HEK293 (cell line): ENCODE data around the gene IQCH.
"Not testable (repeated sequence)": the region's sequence is repeated elsewhere in the genome, so short reads cannot be mapped to it uniquely, and the experiment has no call there.

Source experiments
- CTCF ChIA-PET: fragments of 350-600 bp; formaldehyde crosslinking; extraction: SDS; loops from one replicate; lab custom pipeline; 2021; ENCODE audit warnings: antibody characterized with exemption; lab: Yijun Ruan, JAX
- POLR2A ChIA-PET: fragments of 300-600 bp; formaldehyde crosslinking; extraction: SDS; loops from one replicate; lab custom pipeline; 2020; ENCODE audit warnings: antibody characterized with exemption, inconsistent platforms; lab: Yijun Ruan, JAX
- H3K27ac ChIP-seq: fragments of 200-500 bp; sonication (Bioruptor generic); 2 replicates; pipeline ENCODE4 v1.5.1; 2014; ENCODE audit warnings: low read depth, low read length, control low read depth, inconsistent platforms; ENCODE audit errors: extremely low read depth
- H3K36me3 ChIP-seq, 2 experiments: fragments of 200-500 bp in 1 of 2; sonication (Bioruptor generic) in 1 of 2; 1 replicate in 1 of 2; 2 replicates in 1 of 2; pipeline ENCODE4 v1.5.1; 2014 to 2017; ENCODE audit warnings: inconsistent platforms in 2 of 2, low read length in 2 of 2; ENCODE audit not compliant: control insufficient read depth in 2 of 2, insufficient read depth in 1 of 2
- H3K4me1 ChIP-seq: fragments of 200-500 bp; sonication (Bioruptor generic); 2 replicates; pipeline ENCODE4 v1.5.1; 2014; ENCODE audit warnings: mild to moderate bottlenecking, low read length, inconsistent platforms; ENCODE audit not compliant: control insufficient read depth, insufficient read depth
- H3K4me3 ChIP-seq: 2 replicates; pipeline ENCODE4 v1.5.1; 2011; ENCODE audit warnings: low read depth, mild to moderate bottlenecking, control low read depth, low read length, moderate library complexity
- H3K9me3 ChIP-seq: fragments of 200-500 bp; sonication (Bioruptor generic); 2 replicates; pipeline ENCODE4 v1.5.1; 2014; ENCODE audit warnings: low read depth, low read length, inconsistent platforms; ENCODE audit not compliant: control insufficient read depth, insufficient read depth
- CTCF ChIP-seq: fragments of 450-650 bp; formaldehyde crosslinking; IDR thresholded peaks from 2 replicates; pipeline ENCODE4 v1.5.1; 2016; ENCODE audit warnings: missing biosample characterization, missing genetic modification characterization
- KLF10 ChIP-seq: fragments of 450-650 bp; IDR thresholded peaks from 2 replicates; pipeline ENCODE4 v1.5.1; 2018; ENCODE audit warnings: missing biosample characterization, mild to moderate bottlenecking, missing genetic modification characterization
- MEIS1 ChIP-seq: sonication (generic); formaldehyde crosslinking; IDR thresholded peaks from 2 replicates; pipeline ENCODE4 v1.8.1; 2022; ENCODE audit warnings: missing genetic modification reagents, mild to moderate bottlenecking, borderline replicate concordance
- ZBTB17 ChIP-seq: fragments of 450-650 bp; formaldehyde crosslinking; IDR thresholded peaks from 2 replicates; pipeline ENCODE4 v1.5.1; 2016; ENCODE audit warnings: missing biosample characterization, missing genetic modification characterization
- ZNF133 ChIP-seq: fragments of 450-650 bp; formaldehyde crosslinking; IDR thresholded peaks from 2 replicates; pipeline ENCODE4 v1.5.1; 2016; ENCODE audit warnings: missing biosample characterization, missing genetic modification characterization
- ZNF146 ChIP-seq: fragments of 450-650 bp; formaldehyde crosslinking; IDR thresholded peaks from 2 replicates; pipeline ENCODE4 v1.5.1; 2016; ENCODE audit warnings: missing biosample characterization, missing genetic modification characterization
- ZNF211 ChIP-seq: fragments of 450-650 bp; formaldehyde crosslinking; IDR thresholded peaks from 2 replicates; pipeline ENCODE4 v1.5.1; 2016; ENCODE audit warnings: low read depth, missing biosample characterization, missing genetic modification characterization
- ZNF280D ChIP-seq: fragments of 450-650 bp; formaldehyde crosslinking; IDR thresholded peaks from 2 replicates; pipeline ENCODE4 v1.5.1; 2016; ENCODE audit warnings: missing biosample characterization, missing genetic modification characterization
- ZNF311 ChIP-seq: fragments of 450-650 bp; formaldehyde crosslinking; IDR thresholded peaks from 2 replicates; pipeline ENCODE4 v1.5.1; 2017; ENCODE audit warnings: missing biosample characterization, missing genetic modification characterization, borderline replicate concordance
- ZNF335 ChIP-seq: fragments of 450-650 bp; formaldehyde crosslinking; conservative IDR thresholded peaks from 2 replicates; pipeline ENCODE4 v1.5.1; 2016; ENCODE audit warnings: missing biosample characterization, missing genetic modification characterization
- ZNF433 ChIP-seq: fragments of 450-650 bp; formaldehyde crosslinking; IDR thresholded peaks from 2 replicates; pipeline ENCODE4 v1.5.1; 2016; ENCODE audit warnings: missing biosample characterization, missing genetic modification characterization, low read depth
- ZNF561 ChIP-seq: fragments of 450-650 bp; IDR thresholded peaks from 2 replicates; pipeline ENCODE4 v1.5.1; 2018; ENCODE audit warnings: missing biosample characterization, missing genetic modification characterization, borderline replicate concordance
- ZNF654 ChIP-seq: fragments of 450-650 bp; formaldehyde crosslinking; IDR thresholded peaks from 2 replicates; pipeline ENCODE4 v1.5.1; 2016; ENCODE audit warnings: low read depth, missing biosample characterization, missing genetic modification characterization
- ZNF660 ChIP-seq: fragments of 450-650 bp; IDR thresholded peaks from 2 replicates; pipeline ENCODE4 v1.5.1; 2018; ENCODE audit warnings: missing biosample characterization, mild to moderate bottlenecking, missing genetic modification characterization
- ZNF76 ChIP-seq: fragments of 450-650 bp; formaldehyde crosslinking; IDR thresholded peaks from 2 replicates; pipeline ENCODE4; 2016; ENCODE audit warnings: low read depth, missing biosample characterization, missing genetic modification characterization, borderline replicate concordance
- TF ChIP-seq, protein P1 (sequence below): fragments of 450-650 bp; formaldehyde crosslinking; IDR thresholded peaks from 2 replicates; pipeline ENCODE4 v1.5.1; 2017; ENCODE audit warnings: missing biosample characterization, mild to moderate bottlenecking, missing genetic modification characterization, moderate library complexity
- TF ChIP-seq, protein P2 (sequence below): fragments of 450-650 bp; IDR thresholded peaks from 2 replicates; pipeline ENCODE4 v1.5.1; 2018; ENCODE audit warnings: missing biosample characterization, mild to moderate bottlenecking, missing genetic modification characterization
- TF ChIP-seq, protein P3 (sequence below): fragments of 450-650 bp; formaldehyde crosslinking; IDR thresholded peaks from 2 replicates; pipeline ENCODE4 v1.5.1; 2017; ENCODE audit warnings: missing biosample characterization, missing genetic modification characterization

Gene IQCH

DNA sequence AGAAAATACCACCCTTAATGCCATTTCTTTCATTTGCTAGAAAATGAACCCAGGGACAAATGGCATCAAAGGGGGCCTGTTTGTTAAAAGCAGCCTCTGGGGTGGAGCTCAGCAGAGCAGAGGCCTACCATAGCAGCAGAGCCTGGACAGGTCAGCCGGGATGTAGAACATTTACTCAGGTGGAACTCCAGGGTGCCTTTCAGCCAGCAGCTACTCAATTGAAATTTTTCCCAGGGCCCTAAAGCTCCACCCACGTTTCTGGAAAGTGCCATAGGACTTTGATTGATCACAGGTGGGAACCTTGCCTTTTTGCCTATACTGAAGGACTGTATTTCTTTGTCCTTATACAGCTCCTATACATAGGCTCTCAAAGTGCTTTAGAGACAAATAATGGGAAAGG is 191.9 kb downstream of the IQCH start (continued):
- no peak for TF ChIP-seq ZNF211 (tag by site-specific recombination)
- TF ChIP-seq ZNF433 = no peak

DNA sequence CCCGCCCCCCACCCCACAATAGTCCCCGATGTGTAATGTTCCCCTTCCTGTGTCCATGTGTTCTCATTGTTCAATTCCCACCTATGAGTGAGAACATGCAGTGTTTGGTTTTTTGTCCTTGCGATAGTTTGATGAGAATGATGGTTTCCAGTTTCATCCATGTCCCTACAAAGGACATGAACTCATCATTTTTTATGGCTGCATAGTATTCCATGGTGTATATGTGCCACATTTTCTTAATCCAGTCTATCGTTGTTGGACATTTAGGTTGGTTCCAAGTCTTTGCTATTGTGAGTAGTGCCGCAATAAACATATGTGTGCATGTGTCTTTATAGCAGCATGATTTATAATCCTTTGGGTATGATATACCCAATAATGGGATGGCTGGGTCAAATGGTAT is 193.8 kb downstream of the IQCH start:
- H3K36me3 ChIP-seq, H3K27ac ChIP-seq, H3K4me1 ChIP-seq, POLR2A ChIA-PET, H3K4me3 ChIP-seq, H3K9me3 ChIP-seq: not testable (repeated sequence)
- CTCF ChIA-PET = interaction anchor here (3.4 kb wide), 1 partner anchor 9 kb away, joined by 25 read pairs; no protein-coding TSS in a partner anchor
- TF ChIP-seq ZNF280D (peak; percentile 69; the same call in 1 of the 2 replicates), ZNF146 (tag by site-specific recombination) (peak; percentile 85)

DNA sequence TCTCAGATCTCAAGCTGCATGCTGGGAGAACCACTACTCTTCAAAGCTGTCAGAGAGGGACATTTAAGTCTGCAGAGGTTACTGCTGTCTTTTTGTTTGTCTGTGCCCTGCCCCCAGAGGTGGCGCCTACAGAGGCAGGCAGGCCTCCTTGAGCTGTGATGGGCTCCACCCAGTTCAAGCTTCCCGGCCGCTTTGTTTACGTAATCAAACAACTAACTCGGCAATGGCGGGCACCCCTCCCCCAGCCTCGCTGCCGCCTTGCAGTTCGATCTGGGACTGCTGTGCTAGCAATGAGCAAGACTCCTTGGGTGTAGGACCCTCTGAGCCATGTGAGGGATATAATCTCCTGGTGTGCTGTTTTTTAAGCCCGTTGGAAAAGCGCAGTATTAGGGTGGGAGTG is 199.1 kb downstream of the IQCH start:
- CTCF ChIA-PET = interaction anchor here (0.7 kb wide), 1 partner anchor 9 kb away, joined by 3 read pairs; no protein-coding TSS in a partner anchor
- H3K9me3 ChIP-seq, H3K36me3 ChIP-seq, H3K4me1 ChIP-seq, H3K4me3 ChIP-seq, H3K27ac ChIP-seq, POLR2A ChIA-PET: not testable (repeated sequence)

GRCh38 chr15:67456677-67457529 is 202.3 kb downstream of the IQCH start:
- Histone ChIP-seq H3K9me3 (no peaks in the 10 kb centered on the region), H3K4me3 (no peak overlapping the region), H3K4me1 (no peaks in the 10 kb centered on the region), H3K27ac (no peak overlapping the region), H3K36me3 (no peaks in the 10 kb centered on the region)
- POLR2A ChIA-PET = no interaction called here
- CTCF ChIA-PET = interaction anchor here (0.6 to 5.5 kb wide), 46 partner anchors 10 to 711 kb away, joined by 3 to 59 read pairs (median 4); partner anchors contain the start of gene SKOR1
- TF ChIP-seq, protein P1, sequence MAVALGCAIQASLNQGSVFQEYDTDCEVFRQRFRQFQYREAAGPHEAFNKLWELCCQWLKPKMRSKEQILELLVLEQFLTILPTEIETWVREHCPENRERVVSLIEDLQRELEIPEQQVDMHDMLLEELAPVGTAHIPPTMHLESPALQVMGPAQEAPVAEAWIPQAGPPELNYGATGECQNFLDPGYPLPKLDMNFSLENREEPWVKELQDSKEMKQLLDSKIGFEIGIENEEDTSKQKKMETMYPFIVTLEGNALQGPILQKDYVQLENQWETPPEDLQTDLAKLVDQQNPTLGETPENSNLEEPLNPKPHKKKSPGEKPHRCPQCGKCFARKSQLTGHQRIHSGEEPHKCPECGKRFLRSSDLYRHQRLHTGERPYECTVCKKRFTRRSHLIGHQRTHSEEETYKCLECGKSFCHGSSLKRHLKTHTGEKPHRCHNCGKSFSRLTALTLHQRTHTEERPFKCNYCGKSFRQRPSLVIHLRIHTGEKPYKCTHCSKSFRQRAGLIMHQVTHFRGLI (tag by site-specific recombination) = 0 out of 2 replicates have a peak, but pooled peaks have one; percentile 12
- TF ChIP-seq ZNF660 = peak; percentile 63; the same call in 1 of the 2 replicates
- peak; percentile 76 for TF ChIP-seq CTCF (tag by site-specific recombination)
- no peak for TF ChIP-seq ZNF133 (tag by site-specific recombination)
- TF ChIP-seq MEIS1 (CRISPR knock-in tag) = no peak
- TF ChIP-seq ZNF76 (tag by site-specific recombination) = no peak
- TF ChIP-seq ZNF335 (tag by site-specific recombination) = peak; percentile 35; the same call in 1 of the 2 replicates
- TF ChIP-seq KLF10 (tag by site-specific recombination) = peak; percentile 33; the same call in 1 of the 2 replicates
- TF ChIP-seq, protein P2, sequence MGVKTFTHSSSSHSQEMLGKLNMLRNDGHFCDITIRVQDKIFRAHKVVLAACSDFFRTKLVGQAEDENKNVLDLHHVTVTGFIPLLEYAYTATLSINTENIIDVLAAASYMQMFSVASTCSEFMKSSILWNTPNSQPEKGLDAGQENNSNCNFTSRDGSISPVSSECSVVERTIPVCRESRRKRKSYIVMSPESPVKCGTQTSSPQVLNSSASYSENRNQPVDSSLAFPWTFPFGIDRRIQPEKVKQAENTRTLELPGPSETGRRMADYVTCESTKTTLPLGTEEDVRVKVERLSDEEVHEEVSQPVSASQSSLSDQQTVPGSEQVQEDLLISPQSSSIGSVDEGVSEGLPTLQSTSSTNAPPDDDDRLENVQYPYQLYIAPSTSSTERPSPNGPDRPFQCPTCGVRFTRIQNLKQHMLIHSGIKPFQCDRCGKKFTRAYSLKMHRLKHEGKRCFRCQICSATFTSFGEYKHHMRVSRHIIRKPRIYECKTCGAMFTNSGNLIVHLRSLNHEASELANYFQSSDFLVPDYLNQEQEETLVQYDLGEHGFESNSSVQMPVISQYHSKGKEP (tag by site-specific recombination) = peak; percentile 71; the same call in 1 of the 2 replicates
- peak; percentile 76 for TF ChIP-seq ZBTB17 (tag by site-specific recombination)
- TF ChIP-seq ZNF561 (tag by site-specific recombination) = 0 out of 2 replicates have a peak, but pooled peaks have one; percentile 33
- TF ChIP-seq, protein P3, sequence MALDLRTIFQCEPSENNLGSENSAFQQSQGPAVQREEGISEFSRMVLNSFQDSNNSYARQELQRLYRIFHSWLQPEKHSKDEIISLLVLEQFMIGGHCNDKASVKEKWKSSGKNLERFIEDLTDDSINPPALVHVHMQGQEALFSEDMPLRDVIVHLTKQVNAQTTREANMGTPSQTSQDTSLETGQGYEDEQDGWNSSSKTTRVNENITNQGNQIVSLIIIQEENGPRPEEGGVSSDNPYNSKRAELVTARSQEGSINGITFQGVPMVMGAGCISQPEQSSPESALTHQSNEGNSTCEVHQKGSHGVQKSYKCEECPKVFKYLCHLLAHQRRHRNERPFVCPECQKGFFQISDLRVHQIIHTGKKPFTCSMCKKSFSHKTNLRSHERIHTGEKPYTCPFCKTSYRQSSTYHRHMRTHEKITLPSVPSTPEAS (tag by site-specific recombination) = no peak
- peak; percentile 60 for TF ChIP-seq ZNF654
- TF ChIP-seq ZNF311 (tag by site-specific recombination) = no peak
